Breast epithelium (tissue), 4 donors: ENCODE data around the gene INPP4A. TPM values are rescaled to one million over a fixed set of nuclear protein-coding genes. Genes with fewer than 3 reads are reported as not detected.

Experiments
- DNase-seq, 2 donors: peaks; one replicate each; pipeline ENCODE4 v3.0.0-alpha.2; 2019; ENCODE audit warnings: low spot score in 2 of 2
- H3K27ac ChIP-seq, 2 donors: fragments of 200-600 bp; sonication (generic) in 1 of 2; one replicate each; pipeline ENCODE4 v1.5.1; 2016 to 2019; ENCODE audit warnings: mild to moderate bottlenecking in 1 of 2
- H3K27me3 ChIP-seq, 2 donors: fragments of 200-600 bp; sonication (generic) in 1 of 2; one replicate each; pipeline versions ENCODE4 v1.5.1 to v1.6.0; 2017 to 2019; ENCODE audit warnings: control low read depth in 1 of 2, mild to moderate bottlenecking in 1 of 2
- H3K36me3 ChIP-seq: fragments of 200-600 bp; one replicate; pipeline ENCODE4 v1.5.1; 2019
- H3K4me1 ChIP-seq, 2 donors: fragments of 200-600 bp; sonication (generic); one replicate each; pipeline ENCODE4 v1.5.1; 2016 to 2019; ENCODE audit warnings: control low read depth in 1 of 2
- H3K4me3 ChIP-seq, 3 donors: fragments of 200-600 bp; sonication (generic); 1 replicate in 2 of 3; 2 replicates in 1 of 3; pipeline ENCODE4 v1.5.1; 2016 to 2019; ENCODE audit warnings: mild to moderate bottlenecking in 3 of 3, moderate library complexity in 2 of 3
- H3K9me3 ChIP-seq, 2 donors: fragments of 200-600 bp; sonication (generic) in 1 of 2; one replicate each; pipeline ENCODE4 v1.5.1; 2016 to 2019; ENCODE audit warnings: control low read depth in 1 of 2
- CTCF ChIP-seq, 3 donors: fragments of 450-650 bp; IDR thresholded peaks; one replicate each; pipeline ENCODE4 v1.5.1; 2016 to 2017; ENCODE audit warnings: antibody characterized with exemption in 3 of 3, mild to moderate bottlenecking in 3 of 3, moderate library complexity in 3 of 3
- POLR2A ChIP-seq: fragments of 450-650 bp; IDR thresholded peaks from one replicate; pipeline ENCODE4 v1.6.1; 2016; ENCODE audit warnings: antibody characterized with exemption, mild to moderate bottlenecking, moderate library complexity
- POLR2AphosphoS5 ChIP-seq, 3 donors: sonication (generic); formaldehyde crosslinking; IDR thresholded peaks; one replicate each; pipeline ENCODE4 v1.6.1; 2017; ENCODE audit warnings: antibody characterized with exemption in 3 of 3
- intact Hi-C: fragments of 100-400 bp; cut with DNase I; formaldehyde crosslinking; loops from one replicate; pipeline ENCODE4 v1.15.1; 2023; ENCODE audit warnings: low total_unique reads
- total RNA-seq, 3 donors: library from RNA; depleted of rRNA; stranded (reverse); fragments of >200 nt; gene quantifications; one replicate each; pipeline ENCODE4 v1.1.0, GENCODE V29; 2016

INPP4A gene
- total RNA-seq, 3 donors from 2014 or later = 22.6 to 35.4 (median 25.8) TPM

- Histone ChIP-seq H3K27me3 (no peaks in the 10 kb centered on the region), H3K4me3 (no peak overlapping the region), H3K9me3 (no peaks in the 10 kb centered on the region), H3K27ac (no peak overlapping the region), H3K4me1 (no peaks in the 10 kb centered on the region), H3K36me3 (peaks cover 9% of the 10 kb centered on the region)
- DNase-seq = no peak
- TF ChIP-seq CTCF (IDR thresholded peaks at IDR 0.05) (peak; percentile 35 to 50 (median 45)), POLR2A (no peak)
- intact Hi-C loops = no loop called here
These were observed 124.6 kb downstream of the INPP4A start for GRCh38 chr2:98569197-98569793.

DNA sequence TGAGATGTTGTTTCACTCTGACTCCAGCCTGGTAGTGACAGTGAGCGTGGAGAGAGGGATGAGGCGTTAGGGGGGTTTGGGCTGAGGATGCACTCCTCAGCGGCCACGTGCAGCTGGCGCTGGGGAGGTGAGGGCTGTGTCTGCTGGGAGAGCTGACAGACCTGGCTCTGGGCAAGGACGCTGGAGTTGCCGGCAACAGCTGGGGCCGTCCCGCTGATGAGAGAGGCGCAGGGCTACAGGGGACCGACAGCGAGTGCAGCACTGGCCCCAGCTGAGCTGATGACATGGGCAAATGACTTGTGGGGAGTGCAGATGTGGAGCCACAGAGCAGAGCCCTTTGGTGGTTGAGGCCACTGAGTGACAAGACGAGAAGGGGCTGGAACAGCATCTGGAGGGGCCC lies 125.3 kb downstream of the INPP4A start:
- H3K36me3 ChIP-seq = peaks cover 6% of the 10 kb centered on the region
- TF ChIP-seq POLR2A (no peak), CTCF (IDR thresholded peaks at IDR 0.05) (no peak), POLR2AphosphoS5 (IDR thresholded peaks at IDR 0.05) (no peak)
- no peak overlapping the region for H3K27ac ChIP-seq
- no peak overlapping the region for H3K4me3 ChIP-seq
- no peak for DNase-seq
- no peaks in the 10 kb centered on the region for H3K4me1 ChIP-seq
- intact Hi-C loops = no loop called here
- no peaks in the 10 kb centered on the region for H3K9me3 ChIP-seq
- H3K27me3 ChIP-seq = no peaks in the 10 kb centered on the region

DNA sequence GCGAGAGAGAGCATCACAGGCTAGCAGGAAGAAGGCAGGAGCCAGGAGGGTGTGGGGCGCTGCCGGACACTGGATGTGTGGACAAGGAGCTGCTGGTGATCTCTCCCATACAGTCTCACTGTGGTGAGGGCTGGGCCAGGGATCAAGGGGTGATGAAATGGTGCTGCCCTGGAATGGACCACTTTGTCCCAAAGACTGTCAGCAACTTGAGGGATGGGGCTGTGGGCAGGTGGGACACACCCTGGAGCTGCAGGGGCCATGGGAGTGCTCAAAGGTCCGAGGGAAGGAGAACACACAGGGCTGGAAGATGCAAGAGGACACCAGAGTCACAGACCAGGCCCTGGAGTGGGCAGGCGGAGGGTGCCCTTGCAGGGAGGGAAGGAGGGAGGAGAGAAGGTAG lies 125.7 kb downstream of the INPP4A start:
- H3K36me3 ChIP-seq = peaks cover 3% of the 10 kb centered on the region
- no peak for TF ChIP-seq POLR2AphosphoS5 (IDR thresholded peaks at IDR 0.05)
- TF ChIP-seq POLR2A = no peak
- TF ChIP-seq CTCF (IDR thresholded peaks at IDR 0.05) = no peak
- no peak for DNase-seq

GRCh38 chr2:98571121-98571701 lies 126.6 kb downstream of the INPP4A start:
- no peaks in the 10 kb centered on the region for H3K27me3 ChIP-seq
- no peaks in the 10 kb centered on the region for H3K4me1 ChIP-seq
- H3K27ac ChIP-seq = no peak overlapping the region
- intact Hi-C loops = no loop called here
- DNase-seq = no peak
- H3K4me3 ChIP-seq = no peak overlapping the region
- no peak for TF ChIP-seq CTCF (IDR thresholded peaks at IDR 0.05)
- TF ChIP-seq POLR2A = no peak
- no peak for TF ChIP-seq POLR2AphosphoS5 (IDR thresholded peaks at IDR 0.05)
- H3K36me3 ChIP-seq = no peaks in the 10 kb centered on the region
- H3K9me3 ChIP-seq = no peaks in the 10 kb centered on the region

More for the DNA sequence above, 125.7 kb downstream of the INPP4A start:
- Histone ChIP-seq H3K27ac (no peak overlapping the region), H3K9me3 (no peaks in the 10 kb centered on the region), H3K27me3 (no peaks in the 10 kb centered on the region), H3K4me3 (no peak overlapping the region), H3K4me1 (no peaks in the 10 kb centered on the region)
- intact Hi-C loops = no loop called here

DNA sequence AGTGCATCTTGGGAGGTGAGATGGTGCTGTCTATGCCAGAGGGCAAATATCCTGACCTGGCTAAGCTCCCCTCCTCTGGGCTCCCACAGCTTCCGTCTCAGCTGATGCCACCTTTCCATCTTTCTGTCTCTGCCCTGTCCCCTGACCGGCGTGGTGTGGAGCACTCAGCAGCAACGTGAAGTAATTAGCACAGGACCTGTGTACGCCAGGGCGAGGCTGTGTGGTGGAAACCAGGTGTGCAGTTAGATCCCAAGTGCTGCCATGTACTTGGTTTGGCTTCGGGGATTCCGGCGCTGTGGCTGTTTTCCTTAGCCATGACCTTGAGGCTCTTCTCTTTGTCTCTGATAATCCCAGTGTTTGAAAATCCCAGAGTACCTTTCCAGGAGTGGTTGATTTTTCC lies 127.1 kb downstream of the INPP4A start:
- H3K4me3 ChIP-seq = no peak overlapping the region
- DNase-seq = no peak
- H3K4me1 ChIP-seq = no peaks in the 10 kb centered on the region
- no peaks in the 10 kb centered on the region for H3K36me3 ChIP-seq
- intact Hi-C loops = no loop called here
- H3K27me3 ChIP-seq = no peaks in the 10 kb centered on the region
- no peaks in the 10 kb centered on the region for H3K9me3 ChIP-seq
- TF ChIP-seq POLR2AphosphoS5 (IDR thresholded peaks at IDR 0.05) (no peak), CTCF (IDR thresholded peaks at IDR 0.05) (no peak), POLR2A (no peak)
- H3K27ac ChIP-seq = no peak overlapping the region
